GM21360 (cell line): ENCODE results near the gene FCGR1A.
A peak's percentile ranks its signal among the peaks of the same experiment; 100 is the strongest.
"Not testable (repeated sequence)": the region's sequence is repeated elsewhere in the genome, so short reads cannot be mapped to it uniquely, and the experiment has no call there.

Experiments used
- ATAC-seq: cut with Tn5 transposase; IDR thresholded peaks from one replicate; pipeline ENCODE4 v1.9.1; 2021; ENCODE audit warnings: mild to moderate bottlenecking, moderate library complexity; ENCODE audit not compliant: unreplicated experiment

Gene FCGR1A

DNA sequence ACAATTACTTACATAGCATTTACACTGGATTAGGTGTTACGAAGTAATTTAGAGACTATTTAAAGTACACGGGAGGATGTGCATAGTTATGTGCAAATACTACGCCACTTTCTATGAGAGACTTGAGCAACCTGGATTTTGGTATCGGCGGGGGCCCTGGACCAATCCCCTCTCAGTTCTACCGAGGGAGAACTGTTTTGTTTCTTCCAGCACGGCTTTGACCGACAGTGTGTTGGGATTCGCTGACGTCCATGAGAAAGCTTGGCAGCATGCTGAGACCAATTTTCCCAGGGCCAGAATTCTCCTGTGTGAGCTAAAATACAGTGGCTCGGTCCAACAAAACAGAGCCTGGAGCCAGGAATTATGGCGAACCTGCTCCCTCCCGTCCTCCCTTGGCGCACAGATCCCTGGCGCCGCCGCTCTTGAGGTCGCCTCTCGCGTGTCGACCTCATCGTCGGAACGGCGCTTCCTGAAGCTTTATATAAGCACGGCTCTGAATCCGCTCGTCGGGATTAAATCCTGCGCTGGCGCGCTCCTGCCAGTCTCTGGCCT, 49.3 kb downstream of the FCGR1A start:
- peak; percentile 6 for ATAC-seq

DNA sequence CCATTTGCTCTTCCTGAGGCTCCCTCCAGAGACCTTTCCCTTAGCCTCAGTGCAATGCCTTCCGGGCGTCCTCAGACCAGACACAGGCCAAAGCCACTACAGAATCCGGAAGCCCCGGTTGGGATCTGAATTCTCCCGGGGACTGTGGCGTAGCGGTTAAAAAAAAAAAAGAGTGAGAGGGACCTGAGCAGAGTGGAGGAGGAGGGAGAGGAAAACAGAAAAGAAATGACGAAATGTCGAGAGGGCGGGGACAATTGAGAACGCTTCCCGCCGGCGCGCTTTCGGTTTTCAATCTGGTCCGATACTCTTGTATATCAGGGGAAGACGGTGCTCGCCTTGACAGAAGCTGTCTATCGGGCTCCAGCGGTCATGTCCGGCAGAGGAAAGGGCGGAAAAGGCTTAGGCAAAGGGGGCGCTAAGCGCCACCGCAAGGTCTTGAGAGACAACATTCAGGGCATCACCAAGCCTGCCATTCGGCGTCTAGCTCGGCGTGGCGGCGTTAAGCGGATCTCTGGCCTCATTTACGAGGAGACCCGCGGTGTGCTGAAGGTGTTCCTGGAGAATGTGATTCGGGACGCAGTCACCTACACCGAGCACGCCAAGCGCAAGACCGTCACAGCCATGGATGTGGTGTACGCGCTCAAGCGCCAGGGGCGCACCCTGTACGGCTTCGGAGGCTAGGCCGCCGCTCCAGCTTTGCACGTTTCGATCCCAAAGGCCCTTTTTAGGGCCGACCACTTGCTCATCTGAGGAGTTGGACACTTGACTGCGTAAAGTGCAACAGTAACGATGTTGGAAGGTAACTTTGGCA, 50.0 kb downstream of the FCGR1A start:
- peak; percentile 58 for ATAC-seq

GRCh38 chr1:149833144-149833543, 50.6 kb downstream of the FCGR1A start:
- peak; percentile 7 for ATAC-seq

DNA sequence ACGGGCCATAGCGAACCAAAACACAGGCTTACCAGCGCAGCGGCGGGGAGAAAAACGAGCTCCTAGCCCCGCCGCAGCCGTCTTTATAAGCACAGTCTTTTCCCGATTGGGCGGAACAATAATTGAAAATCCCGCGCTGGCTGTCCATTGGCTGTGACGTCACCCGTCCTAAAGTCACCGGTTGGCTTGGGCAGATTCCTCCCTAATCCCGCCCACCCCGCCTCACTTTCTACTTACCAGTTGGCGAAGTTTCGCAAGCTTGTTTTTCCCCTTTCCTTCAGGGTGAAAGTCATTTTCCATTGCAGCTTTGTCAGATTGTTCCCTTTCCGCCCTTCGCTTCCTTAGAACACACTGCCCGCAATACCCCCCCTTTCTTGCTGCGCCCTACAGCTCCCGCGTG, 58.7 kb downstream of the FCGR1A start:
- ATAC-seq, result not testable (repeated sequence)
